GM20000 (cell line): Measurements from ENCODE around the gene GPATCH8.

Experiments used
- DNase-seq: peaks from one replicate; pipeline ENCODE4 v3.0.0; 2012; ENCODE audit warnings: low spot score
- CTCF ChIP-seq: IDR thresholded peaks from 2 replicates; pipeline ENCODE4 v1.5.1; 2012; ENCODE audit warnings: mild to moderate bottlenecking, control low read depth; ENCODE audit errors: extremely low read depth, missing control alignments

GPATCH8 gene

GRCh38 chr17:44359006-44359405 is 144.2 kb downstream of the GPATCH8 start:
- DNase-seq: no peak
- no peak for TF ChIP-seq CTCF

DNA sequence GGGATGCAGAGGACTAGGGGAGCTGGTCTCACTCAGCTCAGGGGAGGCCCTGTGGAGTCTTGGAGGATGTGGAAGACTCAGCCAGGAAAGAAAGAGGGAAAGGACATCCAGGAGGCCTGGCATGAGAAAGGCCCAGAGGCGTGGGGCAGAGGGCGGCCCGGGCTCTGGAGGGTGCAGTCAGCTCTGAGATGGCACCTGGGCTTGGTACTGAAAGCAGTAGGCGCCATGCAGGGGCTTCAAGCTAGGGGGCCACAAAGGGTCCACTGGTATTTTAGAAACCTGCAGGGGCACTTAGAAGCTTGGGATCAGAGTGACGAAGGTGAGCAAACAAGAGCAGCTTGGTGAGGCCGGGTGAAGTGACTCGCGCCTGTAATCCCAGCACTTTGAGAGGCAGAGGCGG is 145.1 kb downstream of the GPATCH8 start:
- no peak for DNase-seq
- no peak for TF ChIP-seq CTCF

DNA sequence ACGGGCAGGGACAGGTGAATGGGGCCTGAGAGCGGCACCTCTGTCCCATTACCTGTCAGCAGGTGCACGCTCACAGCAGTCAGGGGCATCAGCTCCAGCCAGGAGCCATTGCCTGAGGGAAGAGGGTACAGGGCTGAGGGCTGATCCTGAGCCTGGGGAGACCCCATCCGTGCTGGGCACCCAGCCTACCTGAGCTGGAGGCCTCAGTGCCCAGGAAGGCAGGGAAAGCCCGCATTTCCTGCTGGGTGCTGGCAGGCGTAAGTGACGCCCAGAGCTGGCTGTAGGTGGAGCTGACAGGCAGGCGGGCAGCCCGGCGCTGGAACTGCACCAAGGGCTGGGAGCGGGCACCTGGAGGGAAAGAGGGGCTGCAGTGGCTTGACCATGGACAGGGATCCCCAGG is 147.0 kb downstream of the GPATCH8 start:
- no peak for DNase-seq
- no peak for TF ChIP-seq CTCF

GRCh38 chr17:44355642-44356099 is 147.5 kb downstream of the GPATCH8 start:
- TF ChIP-seq CTCF: no peak
- no peak for DNase-seq

- TF ChIP-seq CTCF: peak; percentile 71
These were observed 148.3 kb downstream of the GPATCH8 start for GRCh38 chr17:44354582-44355561.

GRCh38 chr17:44353672-44354331 is 149.4 kb downstream of the GPATCH8 start:
- no peak for TF ChIP-seq CTCF

More at GRCh38 chr17:44354582-44355561, 148.3 kb downstream of the GPATCH8 start:
- DNase-seq: peak; percentile 93

More at GRCh38 chr17:44353672-44354331, 149.4 kb downstream of the GPATCH8 start:
- peak; percentile 75 for DNase-seq
